NB4 (cell line): ENCODE data around the gene ALG2.

ENCODE experiments used
- CTCF ChIP-seq: IDR thresholded peaks from one replicate; pipeline ENCODE4 v1.5.1; 2012; ENCODE audit warnings: low read depth, low read length
- MAX ChIP-seq: IDR thresholded peaks from 2 replicates; pipeline ENCODE4 v1.6.1; 2011; ENCODE audit warnings: low read depth, low read length
- MYC ChIP-seq: IDR thresholded peaks from 2 replicates; pipeline ENCODE4 v1.6.1; 2011; ENCODE audit warnings: low read depth, low read length
- POLR2A ChIP-seq: IDR thresholded peaks from 2 replicates; pipeline ENCODE4 v1.6.1; 2011; ENCODE audit warnings: mild to moderate bottlenecking; ENCODE audit not compliant: insufficient read length; ENCODE audit errors: extremely low read depth

- TF ChIP-seq CTCF: no peak
- TF ChIP-seq POLR2A: no peak
- no peak for TF ChIP-seq MAX
- no peak for TF ChIP-seq MYC
Observed at GRCh38 chr9:99259231-99259918, 37.6 kb upstream of the ALG2 start.
